GM21737 (cell line): ENCODE measurements around the gene HOXD9.

Experiments
- ATAC-seq: cut with Tn5 transposase; IDR thresholded peaks from one replicate; pipeline ENCODE4 v1.9.1; 2021; ENCODE audit warnings: mild to moderate bottlenecking, moderate library complexity; ENCODE audit not compliant: unreplicated experiment

Gene HOXD9

GRCh38 chr2:176124110-176124946 lies 1.8 kb downstream of the HOXD9 start:
- ATAC-seq: no peak

GRCh38 chr2:176124947-176125771 lies 2.6 kb downstream of the HOXD9 start:
- no peak for ATAC-seq

DNA sequence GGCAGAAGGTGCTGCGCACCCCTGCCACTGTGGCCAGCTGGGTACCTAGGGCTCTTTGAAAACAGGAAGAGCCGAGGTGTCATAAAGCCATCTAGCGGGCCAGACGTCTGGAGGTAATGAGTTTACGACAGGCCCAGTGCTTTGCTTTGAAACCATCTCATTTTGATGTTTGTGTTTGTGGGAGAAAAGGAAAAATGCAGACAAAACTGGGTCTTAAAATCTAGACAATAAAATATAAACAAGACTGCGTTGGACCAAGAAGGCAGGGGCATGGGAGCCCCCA lies 3.2 kb downstream of the HOXD9 start:
- no peak for ATAC-seq

DNA sequence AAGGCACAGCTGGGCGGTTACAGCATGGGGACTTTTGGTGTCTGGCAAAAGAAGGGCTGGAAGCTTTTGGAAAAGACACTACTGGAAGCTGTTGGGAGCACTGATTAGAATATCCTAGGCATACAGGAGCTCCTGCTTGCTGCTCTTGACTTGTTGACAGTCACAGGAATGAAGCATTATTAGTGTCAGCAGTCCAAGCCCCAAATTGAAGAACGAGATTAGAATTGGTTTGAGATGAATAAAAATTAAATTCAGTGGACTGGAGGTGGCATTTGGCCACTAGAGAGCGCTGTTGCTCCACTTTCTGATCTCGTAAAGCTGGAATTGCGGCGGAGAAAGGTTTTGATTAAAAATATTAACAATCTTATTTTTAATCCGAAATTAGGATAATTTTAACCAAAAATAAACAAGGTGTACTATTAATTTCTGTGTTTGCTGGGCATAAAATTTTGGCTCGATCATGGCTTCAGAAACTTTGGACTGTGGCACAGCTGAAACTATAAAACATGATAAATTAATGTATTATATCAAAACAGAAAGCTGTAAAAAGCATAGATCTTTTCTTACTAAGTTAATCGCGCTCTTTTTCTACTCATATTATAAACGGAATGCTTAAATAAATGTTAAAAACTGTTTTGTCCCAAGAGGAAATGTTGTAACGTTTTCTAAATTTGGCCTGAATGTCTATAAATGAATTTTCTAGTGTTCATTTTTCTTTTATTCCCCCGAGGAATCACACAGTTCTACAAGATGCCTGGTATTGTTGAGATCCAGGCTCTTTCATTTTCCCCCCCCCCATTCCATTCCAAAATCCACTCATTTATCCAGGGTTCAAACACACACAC lies 4.6 kb downstream of the HOXD9 start:
- ATAC-seq: no peak

DNA sequence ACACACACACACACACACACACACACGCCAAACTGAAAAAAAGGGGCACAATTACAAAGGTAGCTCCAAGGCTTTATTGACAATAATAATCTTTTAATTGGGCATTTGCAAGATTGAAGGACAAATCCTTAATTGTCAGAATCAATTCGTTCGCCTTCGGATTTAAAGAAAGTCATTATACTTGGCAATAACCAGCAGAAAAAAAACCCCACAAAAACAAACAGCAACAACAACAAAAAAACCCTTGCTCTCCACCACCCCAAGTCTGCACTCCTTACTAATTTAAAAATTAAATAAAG lies 5.2 kb downstream of the HOXD9 start:
- ATAC-seq: no peak

- ATAC-seq: no peak
Observed at GRCh38 chr2:176128172-176128981, 5.9 kb downstream of the HOXD9 start.

DNA sequence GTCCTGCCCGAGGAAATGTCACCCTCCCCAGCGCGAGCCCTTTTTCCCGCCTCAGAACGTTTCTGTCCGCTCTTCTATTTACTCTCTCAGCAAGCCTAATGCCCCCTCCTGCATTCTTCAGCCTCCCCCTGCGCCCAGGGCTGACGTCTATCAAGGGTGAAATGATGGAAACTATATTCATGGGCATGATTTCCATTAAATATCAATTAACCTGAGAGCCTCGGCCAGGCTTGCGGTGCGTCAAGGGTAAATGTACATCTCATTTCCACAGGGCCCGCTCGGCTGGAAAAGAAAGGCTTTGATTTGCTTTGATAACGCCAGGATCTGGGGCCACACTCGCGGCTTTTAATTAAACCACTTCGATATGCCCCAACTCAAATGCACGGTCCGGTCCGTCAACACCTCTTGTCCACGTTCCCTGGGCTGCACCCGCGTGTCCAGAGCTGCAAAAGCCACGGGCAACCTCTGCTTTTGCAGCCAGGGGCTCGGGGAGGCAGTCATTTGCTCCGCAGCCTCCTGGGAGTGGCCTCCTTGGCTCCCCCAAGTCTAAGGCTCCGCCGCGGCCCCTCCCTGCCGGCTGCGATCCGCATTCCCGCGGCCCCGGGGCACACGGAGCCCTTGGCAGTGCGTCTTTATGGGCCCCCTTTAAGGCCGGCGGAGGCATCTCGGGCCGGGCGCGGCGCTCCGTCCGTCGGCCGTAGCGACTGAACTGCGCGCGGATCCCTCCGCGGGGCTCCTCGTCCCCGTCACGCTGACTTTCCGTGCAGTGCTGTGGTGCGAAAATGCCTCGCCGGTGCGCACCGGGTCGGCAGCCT lies 6.7 kb downstream of the HOXD9 start, which contains the start of gene HOXD8:
TSS of gene HOXD8 (plus strand) at position 724 of the 815 bp plus-strand sequence. CDS start 662 bp downstream, outside the sequence.
- no peak for ATAC-seq

DNA sequence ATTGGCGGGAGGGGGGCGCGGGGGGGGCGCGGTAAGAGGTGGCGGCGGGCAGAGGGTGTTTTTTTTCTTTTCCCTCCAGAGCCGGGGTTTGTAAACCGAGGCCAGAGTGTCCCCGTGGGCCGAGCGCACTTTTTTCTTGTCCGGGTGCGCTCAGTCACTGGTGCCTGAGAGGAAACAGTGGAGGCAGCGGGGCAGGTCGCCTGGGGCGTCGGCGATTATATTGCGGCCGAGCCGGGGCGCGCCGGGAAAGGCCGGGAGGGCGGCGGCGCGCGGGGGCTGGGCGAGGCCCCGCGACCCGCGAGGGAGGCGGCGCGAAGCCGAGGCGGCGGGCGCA lies 7.3 kb downstream of the HOXD9 start:
- ATAC-seq: no peak

- no peak for ATAC-seq
Observed at GRCh38 chr2:176130147-176130956, 7.8 kb downstream of the HOXD9 start.

DNA sequence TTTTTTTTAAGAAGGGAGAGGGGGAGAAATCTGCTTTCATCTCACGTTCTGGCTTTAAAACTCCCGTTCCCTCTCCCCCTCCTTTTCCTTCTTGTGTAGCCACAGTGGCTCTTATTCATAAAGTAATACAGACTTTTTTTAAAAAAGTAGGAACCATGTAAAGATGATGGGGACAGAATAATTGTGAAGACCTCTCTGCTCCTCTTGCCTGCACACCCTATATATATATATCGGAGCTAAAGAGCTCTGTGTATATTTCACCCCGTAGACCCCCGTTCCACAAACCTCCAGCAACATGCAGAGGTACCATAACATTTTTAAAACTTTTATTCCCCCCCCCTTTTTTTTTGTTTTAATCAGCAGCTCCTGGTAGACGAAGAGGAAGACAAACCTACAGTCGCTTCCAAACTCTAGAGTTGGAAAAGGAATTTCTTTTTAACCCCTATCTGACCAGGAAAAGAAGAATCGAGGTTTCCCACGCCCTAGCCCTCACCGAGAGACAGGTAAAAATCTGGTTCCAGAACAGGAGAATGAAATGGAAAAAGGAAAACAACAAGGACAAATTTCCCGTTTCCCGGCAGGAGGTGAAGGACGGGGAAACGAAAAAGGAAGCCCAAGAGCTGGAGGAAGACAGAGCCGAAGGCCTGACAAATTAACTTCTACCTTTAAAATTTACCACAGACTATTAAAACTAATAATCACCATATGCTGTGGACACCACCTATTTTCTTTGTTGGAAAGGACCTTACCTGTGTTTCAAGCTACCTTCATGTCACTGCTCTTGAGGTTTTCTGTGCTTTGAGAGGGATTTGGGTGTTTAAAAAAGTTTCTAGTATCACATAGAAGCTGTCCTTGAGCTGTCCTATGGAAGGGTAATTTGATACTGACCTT lies 8.7 kb downstream of the HOXD9 start:
- no peak for ATAC-seq

DNA sequence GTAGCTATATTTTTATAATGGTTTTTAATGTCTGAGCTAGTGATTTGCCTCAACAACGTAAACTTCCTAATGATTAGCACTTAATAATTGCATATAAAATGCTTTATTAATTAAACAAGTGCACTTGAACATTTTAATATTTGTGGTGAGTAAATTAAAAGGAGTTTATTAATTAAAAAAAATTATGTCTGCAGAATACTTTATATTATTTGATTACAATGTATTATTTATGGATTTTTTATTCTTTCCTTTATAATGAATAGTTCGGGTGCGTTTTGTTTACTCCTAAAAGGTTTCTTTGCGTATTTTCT lies 9.3 kb downstream of the HOXD9 start:
- ATAC-seq: no peak

GRCh38 chr2:176132205-176133171 lies 10.0 kb downstream of the HOXD9 start:
- ATAC-seq: no peak

DNA sequence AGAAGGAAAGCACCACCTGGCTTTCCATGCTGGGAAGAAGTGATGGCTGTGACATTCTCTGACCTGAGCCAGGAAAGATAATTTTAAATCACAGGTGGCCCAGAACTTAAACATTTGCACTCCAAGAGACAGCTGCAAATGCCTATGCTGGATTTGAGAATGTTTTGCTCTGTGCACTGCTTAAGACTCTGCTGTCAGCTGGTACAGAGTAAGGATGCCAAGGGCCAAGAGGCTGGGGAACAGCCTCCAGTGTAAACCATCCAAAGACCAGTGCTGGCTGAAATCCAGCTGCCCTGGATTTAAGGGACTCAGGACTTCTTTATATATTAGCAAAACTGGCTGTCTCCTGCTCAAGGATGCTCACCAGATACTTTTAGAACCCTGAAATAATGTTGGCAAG lies 10.9 kb downstream of the HOXD9 start:
- no peak for ATAC-seq

DNA sequence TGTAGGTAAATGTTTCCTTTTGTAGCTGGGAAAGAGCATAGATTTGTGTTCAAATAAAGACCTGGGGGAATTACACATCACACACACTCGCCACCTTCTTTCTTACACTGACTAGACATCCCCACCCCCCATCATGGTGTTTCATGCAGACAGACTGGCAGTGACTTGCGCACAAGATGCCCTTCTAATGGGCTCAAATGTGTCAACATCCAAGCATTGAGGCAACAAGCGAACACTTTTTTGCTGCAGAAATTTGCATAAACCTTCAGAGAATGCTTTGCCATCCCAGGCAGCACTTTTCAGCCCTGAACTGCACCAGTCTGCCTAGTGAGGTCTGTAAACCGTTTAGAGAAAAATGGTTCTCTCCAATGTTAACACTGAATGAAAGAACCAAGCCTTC lies 11.5 kb downstream of the HOXD9 start:
- no peak for ATAC-seq

DNA sequence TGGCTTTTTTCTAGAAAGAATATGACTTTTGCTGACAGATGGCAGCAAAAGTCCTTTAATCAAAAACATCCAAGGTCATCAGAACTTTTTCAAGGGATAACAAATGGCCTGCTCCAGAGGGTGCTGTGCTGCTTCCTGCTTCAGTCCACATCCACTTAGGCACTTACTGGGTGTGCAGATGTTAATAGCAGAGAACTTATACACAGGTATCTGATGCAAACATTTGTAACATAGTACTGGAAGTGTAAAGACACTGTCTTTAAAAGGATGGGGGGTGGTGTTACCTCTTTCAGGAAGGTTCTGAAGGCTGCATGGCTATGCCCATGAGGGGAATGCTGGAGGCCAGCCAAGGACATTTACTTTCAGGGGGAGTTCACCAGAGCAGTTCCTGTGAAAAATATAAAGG lies 12.5 kb downstream of the HOXD9 start:
- no peak for ATAC-seq

- ATAC-seq: no peak
Observed at GRCh38 chr2:176136374-176137251, 14.1 kb downstream of the HOXD9 start.
